ENCODE measurements around the gene WSCD2.

Gene WSCD2

DNA sequence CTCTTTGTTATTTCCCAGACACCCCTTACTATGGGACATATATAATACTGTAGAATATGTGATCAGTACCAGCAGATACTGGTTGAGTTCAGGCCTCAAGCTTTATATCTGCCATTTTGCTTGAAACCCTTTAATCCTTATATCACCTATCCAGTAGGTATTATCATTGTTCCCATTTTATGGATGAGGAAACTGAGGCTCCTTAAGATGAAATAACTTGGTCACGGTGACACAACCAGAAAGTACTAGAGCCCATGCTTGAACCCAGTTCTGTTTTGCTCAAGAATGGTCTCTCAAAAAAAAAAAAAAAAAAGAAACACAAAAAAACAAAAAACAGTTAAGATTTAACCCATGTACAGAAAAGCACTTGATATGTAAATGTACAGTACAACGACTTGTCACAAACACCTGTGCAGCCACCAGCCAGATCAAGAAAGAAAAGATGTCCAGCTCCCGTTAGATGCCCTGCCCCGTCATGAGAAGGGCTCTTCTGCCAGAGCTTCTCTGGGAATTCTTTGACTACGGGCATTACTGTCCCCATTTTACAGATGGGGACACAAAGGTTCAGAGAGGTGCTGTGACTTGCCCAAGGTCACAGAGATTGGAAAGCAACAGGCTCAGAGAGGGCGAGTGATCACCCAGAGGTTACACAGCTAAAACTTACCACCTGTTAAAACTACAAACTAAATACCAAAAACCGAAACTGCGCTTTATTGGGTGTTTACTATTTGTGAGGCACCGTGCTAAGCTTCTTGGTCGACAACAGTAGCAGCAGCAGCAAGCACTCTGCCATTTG, 669 bp upstream of the WSCD2 start:
- no peak for DNase-seq

DNA sequence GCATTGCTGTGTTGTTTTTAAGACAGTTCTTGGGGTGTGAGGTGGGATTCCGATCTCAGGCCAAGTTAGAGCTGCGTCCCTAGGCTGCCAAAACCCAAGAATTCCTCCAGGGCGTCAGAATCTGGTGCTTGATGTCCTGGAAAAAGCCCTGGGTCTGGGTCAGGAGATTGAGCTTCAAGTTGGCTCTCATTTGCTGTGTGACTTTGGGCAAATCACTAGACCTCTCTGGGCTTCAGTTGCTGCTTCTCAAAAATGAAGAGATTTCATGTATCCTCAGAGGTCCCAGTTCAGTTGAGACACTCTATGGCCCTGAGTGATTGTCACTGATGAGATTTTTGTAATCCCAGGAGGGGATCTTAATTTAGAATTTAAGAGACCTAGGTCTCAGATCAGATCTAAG, 1.9 kb downstream of the WSCD2 start:
- DNase-seq: no peak

DNA sequence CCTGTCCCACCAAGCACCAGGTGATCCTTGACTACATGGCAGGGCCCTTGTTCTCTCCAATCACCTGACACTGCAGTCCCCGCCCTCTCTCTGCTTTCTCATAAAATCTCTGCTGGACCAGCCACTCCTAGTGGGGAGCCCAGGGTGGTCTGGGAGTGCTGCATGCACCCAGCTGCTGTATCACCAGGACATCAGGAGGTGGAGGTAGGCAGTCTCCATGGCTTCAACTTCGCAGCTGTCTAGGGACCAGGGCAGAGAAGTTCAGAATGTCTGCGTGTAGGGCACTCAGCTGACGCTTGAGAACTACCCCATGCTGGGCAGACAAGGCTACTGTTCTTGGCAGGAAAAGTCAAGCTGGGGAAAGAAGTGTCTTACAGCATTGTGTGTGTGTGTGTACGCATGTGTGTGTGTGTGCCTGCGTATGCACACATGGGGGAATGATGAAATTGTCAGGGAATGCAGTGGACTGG, 2.6 kb downstream of the WSCD2 start:
- no peak for DNase-seq

DNA sequence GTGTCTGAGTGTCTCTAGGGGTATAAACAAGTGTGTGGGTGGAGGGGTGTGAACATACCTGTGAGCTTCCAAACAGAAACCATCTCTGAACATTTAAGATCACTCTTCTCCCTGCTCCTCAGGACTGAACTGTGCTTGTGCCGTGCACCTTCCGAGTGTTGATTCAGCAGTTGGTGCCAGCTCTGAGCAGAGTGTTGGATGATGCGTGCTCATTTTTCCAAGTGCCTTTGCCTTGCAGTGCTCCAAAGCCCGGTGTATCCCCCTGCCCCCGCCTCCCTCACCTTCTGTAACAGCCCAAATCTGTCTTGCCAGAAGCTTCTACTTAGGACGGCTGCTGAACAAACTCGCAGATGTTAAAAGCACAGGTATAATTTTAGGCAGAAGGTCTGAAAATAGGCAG, 4.4 kb downstream of the WSCD2 start:
- no peak for DNase-seq

DNA sequence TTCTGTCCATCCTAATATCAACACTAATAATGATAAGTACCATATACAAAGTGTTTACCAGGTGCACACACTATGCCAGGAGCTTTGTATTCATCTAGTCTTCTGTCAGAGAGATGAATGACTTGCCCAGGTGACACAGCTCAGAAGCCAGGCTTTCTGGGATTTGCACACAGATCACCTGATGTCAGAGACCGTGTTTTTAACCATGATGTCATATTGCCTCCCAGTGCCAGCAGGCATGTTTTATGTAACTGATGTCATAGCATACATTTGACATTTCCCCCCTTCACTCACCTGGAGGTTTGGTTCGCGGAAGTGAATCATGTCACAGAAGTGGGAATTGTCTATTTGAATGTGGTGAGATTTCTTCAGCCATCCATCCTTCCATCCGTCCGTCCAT, 5.7 kb downstream of the WSCD2 start:
- DNase-seq: no peak

DNA sequence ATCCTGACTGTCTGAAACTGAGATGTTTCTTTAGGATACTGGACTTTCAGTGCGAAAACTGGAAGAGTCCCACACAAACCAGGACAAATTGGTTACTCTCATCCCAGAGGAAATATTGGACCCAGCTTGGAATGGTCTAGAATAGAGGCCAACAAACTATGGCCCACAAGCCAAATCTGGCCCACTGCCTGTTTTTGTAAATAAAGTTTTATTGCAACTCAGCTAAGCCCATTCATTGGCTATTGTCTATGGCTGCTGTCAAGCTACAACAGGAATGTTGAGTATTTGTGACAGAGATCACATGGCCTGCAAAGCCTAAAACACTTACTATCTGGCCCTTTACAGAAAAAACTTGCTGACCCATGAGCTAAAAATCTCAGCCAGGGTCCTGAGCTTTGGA, 6.5 kb downstream of the WSCD2 start:
- DNase-seq: no peak

DNA sequence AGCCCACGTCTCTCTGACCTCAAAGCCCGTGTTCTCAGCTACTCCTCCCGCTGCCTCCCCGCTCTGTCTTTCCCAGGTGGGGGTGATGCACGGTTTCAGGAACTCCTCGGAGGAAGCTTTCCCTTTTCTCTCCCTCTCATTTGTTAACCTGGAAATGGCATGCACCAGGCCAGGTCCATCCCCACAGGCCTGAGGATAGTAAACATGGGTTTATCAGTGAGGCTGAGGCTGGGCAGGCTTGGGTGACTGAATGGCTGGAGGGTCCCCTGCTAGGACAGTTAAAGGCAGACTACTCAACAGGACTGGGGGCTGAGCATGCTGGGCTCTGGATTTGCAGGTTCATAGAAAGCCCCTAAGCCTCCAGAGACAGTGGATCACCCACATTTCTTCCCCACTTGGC, 7.6 kb downstream of the WSCD2 start:
- no peak for DNase-seq

DNA sequence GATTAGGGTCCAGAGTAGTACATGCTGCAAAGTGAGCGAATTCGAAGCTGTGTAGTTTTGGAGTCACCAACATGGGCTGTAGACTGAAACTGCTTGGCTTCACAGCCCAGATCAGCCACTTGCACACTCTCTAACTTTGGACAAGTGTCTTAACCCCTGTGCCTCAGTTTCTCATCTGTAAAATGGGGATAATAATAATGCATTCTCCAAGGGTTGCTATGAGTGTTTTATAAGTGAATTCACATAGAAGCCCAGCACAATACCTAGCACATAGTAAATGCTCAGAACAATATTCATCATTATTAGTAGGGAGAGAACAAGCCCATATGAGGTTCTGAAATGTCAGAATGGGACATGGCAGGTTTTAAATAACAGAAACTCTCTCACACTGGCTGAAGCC, 10.4 kb downstream of the WSCD2 start:
- no peak for DNase-seq

DNA sequence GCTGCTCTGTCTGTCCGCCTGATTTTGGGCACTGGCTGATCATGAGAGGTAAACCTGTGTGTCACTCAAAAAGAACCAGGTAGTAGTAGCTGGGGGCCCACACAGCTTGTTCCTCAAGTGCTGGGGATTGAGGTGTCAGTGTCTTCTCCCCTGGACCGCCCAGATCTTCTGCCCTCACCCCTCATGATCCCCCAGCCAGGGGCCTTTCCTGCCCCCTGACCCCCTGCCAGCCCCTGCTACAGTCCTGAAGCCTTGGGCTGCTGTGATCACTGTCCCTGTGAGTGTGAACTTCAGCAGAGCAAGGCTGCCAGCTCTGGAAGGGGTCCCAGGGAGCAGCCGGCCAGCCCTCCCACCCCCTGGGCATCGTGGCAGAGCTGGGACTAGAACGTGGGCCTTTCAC, 11.4 kb downstream of the WSCD2 start:
- DNase-seq: no peak

DNA sequence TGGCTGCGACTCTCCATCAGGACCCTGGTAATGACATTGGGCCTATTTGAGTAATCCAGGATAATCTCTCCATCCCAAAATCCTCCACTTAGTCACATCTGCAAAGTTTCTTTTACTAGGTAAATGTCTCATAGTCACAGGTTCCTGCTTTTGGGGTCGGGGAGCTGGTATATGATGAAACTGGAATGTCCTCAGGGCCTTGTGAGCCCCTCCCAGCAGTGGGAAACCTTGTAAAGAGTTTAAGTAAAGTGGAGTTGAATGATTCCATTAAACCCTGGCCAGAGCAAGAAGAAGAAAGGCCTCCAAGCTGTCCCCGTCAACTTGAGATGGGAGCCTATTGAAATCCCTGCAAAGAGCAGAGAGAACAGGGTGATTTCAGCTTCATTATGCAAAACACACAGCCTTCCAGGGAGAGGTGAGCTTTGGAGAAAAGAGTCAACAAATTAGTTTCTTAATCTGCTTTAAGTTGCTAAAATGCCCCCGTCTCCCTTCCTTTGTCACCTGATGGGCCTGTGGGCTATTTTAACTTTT, 12.6 kb downstream of the WSCD2 start:
- DNase-seq: no peak

DNA sequence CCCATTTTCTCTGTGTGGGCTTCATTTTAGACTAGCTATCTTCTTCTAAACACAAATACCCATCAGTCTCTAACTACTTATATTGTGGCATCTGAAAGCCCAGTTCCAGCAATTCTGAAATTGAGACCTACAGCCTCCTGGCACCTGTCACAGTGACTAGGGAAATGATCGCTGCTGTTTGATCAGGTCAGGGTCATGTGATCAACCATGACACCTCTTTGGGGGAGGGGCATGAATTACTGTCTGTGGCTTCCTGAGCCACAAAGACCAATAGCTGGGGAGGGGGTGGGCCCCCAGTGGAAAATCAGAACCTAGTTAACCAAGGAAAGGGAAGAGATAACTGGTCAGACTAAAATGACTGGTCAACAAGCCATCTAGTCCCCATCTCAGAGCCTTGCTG, 14.1 kb downstream of the WSCD2 start:
- DNase-seq: no peak

DNA sequence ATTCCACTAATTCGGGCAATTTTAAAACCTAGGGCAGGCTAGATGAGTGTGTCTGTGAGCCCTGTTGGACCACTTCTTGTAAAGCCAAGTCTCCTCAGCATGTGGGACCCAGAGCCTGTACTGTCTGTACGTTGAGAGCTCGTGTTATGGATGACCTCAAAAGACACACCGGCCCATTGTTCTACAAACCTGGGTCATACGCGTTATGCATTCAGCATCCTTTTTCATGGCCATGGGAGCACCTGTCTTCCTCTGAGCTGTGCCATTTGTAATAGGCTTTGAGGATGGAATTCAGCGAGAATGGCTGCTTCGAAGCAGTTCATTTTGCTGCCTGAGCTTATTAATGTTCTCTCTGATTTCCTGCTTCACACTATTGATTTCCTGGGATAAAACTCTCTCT, 15.0 kb downstream of the WSCD2 start:
- no peak for DNase-seq

DNA sequence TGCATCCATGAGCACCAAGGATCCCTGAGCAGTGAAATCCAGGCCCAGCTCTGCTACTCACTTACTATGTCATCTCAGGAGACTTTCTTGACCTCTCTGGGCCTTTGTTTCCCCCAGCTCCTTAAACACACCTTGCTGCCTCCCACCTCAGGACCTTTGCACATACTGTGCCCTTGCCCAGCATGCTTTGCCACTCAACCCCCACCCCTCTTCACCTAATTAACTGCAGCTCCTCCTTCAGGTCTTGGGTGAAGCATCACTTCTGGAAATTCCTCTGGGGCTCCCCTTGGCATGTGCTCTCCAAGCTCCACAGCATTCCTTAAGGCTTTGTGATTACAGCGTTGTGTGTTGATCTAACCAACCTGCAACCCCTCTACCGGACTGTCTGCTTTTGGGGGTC, 15.9 kb downstream of the WSCD2 start:
- no peak for DNase-seq

DNA sequence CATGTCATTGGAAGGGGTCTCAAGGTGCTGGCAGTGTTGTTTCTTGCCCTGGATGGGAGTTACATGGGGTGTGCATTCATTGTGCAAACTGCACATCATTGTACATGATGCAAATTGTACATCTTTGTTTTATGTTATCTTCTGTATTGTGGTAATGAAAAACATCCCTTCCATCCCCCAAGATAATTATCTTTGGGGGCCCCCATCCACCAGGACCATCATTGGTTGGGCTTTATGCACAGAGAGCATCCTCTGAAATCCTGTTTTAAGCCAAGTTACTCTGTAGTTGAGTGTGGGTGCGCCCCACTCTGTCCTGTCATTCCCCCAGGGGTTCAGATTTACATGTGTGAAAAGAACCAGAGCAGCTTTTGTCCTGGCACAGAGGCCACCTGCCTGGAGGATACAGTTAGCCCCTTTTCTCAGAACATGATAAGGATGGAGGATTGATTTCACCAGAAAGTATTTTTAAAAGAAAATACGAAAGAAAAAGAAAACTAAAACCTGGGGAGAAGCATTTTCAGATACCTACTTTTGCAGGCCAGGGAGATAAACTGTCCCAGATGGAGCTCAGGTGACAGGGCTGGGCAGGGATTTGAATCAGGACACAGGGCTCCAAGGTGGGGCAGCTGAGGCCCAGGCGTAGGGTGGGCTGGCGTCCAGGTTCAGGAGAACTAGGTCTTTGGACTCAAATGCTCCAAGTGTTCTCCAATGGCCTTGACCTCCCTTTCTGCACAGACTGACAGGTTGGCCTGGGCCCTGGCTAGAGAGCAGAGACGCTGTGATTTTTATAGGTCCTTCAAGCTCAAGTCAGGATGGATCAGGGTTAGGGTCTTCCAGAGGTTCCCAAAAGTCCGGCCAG, 17.2 kb downstream of the WSCD2 start:
- DNase-seq: no peak

DNA sequence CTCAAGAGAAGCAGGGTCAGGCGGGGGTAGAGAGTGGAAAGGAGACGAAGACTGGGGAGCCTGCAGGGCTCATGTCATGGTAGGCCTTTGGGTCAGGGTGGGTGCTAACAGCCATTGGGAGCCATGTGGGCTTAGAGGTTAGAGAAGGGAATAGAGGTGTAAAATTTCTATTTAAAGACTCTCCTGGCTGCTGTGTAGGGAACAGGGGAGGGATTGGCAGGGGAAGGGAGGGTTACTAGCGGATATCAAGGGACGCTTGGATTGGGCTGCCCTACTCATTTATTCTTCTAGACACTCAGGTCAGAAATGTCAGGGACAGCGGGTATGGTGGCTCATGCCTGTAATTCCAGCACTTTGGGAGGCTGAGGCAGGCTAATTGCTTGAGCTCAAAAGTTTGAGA, 18.2 kb downstream of the WSCD2 start:
- no peak for DNase-seq

DNA sequence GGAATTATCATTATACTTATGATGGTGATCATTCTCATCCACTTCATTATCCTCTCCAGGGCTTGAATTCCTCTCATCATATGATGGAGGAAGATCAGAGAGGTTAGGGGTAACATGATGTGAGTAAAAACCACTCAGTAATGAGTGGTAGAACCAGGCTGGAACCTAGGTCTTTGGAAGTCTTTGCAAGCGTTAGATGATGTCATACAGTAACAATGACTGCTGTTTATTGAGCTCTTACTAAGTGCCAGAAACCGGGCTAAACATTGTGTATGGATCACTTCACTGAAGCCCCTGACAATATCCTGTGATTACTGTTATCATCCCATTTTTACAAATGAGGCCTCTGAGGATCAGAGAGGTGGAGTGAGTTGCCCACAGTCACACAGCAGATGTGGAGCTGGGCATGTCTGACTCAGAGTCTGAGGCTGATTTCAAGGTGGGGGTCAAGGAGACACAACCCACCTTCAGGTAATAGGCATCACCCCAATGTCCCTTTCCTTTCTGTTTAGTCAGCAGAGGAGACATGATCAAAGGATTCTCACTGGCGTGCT, 19.5 kb downstream of the WSCD2 start:
- no peak for DNase-seq

DNA sequence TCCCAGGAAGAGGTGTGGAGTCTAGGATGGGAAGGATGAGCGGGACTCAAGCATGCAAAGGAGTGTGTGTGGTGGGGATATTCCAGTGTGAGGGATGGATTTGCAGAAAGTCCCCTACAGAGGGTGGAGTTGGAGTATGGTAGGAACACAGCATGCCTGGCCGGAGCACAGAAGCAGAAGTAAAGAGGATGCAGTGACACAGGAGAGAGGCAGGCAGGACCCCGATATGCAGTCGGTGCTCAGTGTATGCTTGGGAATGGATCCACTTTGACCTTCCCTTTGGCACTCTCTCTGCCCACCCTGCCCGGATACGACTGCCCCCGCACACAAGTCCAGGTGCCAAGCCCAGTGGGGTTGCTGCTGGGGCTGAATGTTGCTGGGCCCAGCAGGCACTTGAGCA, 21.3 kb downstream of the WSCD2 start:
- DNase-seq: no peak

DNA sequence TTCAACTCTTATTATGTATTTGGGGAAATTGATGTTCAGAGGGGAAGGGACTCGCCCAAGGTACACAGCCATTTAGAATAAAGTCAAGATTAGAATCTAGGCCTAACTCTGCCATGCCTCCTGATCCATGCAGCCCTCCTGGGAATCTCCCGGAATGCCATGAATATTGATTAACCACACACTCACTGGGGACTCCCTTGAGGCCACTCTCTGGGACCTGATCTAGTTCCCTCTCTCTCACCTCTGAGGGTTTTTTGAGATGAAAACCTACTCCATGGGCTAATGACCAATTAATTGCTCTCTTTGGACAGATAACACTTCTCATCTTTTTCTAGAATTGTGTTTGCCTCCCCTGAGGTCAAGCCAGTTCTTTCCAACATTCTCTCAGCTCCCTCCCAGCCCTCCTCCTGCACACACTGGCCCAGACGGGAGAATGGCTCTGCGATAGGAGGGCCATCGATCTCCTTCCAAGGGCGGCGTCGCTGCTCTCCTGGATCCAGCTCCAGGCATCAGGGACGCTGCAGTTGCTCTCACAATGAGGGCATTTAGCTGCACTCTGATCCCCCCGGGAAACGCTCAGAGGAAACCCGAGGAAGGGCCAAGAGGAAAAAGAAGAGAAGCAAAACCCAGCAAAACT, 22.6 kb downstream of the WSCD2 start:
- no peak for DNase-seq

DNA sequence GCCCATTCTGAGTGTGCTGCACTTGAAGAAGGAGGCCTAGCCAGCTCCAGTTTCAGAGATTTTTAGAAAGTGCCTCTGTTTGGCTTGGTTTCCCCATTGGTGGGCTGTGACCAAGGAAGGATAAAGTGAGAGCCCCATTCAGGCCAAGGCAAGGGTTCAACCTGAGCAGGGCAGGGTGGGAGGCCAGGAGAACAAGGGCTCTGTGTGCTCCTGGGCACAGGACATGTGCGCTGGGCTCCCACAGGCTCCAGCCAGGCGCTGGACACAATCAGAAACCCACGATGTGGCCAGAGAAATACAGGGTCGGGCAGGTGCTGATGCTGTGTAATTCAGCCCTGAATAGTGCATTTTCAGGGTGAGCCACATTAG, 23.1 kb downstream of the WSCD2 start:
- DNase-seq: no peak

DNA sequence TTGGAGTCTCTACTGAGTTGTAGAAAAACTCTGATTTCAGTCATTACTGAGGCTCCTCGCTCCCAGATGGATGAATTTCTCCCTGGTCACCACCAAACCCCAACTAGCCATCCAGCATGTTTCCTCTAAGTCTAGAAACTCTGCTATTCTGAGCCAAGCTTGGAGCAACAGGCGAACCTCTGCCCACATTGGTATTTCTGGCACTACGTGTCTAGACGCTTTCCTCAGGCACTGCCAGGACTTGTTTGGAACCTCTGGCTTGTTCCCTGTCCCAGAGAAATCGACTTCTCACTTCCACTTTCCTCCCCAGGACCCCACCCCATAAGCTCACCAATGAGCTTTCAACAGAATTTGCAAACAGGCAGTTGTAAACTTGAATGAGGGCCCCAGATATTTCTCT, 27.6 kb downstream of the WSCD2 start:
- no peak for DNase-seq

DNA sequence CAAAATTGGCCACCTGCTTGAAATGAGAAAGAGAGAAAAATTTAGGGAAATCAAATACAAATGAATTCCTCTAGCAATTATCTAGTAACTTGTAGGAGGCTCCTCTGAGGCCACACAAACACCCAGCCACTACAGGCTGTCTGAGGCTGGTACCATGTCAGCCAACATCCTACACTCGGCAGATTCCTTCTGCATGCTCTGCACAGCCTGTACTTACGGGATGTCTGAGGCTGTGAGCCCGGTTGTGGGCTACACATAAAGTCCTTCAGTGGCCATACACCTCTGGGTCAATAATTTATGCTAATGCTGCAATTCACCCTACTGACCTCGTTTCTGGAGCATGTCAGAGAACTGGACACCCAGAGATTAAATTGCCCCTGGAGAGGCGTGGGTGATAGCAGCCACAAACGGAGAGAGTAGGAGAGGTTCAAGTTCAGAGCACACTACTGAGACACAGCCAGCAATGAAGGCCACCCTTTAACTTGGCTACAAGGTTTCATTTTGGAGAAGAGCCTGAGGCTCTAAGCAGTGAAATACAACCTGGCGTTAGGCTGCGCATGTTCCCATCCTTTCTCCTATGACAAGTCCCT, 28.9 kb downstream of the WSCD2 start:
- no peak for DNase-seq

DNA sequence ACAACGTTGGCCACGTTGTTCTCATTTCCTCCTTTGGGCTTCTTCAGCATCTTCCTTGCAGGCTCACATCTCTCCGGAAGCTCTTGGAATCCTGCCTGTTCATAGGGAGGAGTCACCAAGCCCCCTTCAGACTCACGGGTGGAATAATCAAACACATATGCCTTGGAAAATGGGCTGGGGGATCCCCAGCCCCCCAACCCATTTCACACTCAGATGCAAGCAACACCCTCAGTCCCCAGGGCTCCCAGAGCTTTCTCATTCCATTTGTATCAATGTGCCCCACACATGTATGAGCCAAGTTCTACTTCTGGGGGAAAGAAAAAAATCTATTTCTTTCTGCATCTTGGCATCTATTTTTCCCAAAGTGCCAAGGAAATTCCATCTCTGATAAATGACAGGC, 33.1 kb downstream of the WSCD2 start:
- no peak for DNase-seq

DNA sequence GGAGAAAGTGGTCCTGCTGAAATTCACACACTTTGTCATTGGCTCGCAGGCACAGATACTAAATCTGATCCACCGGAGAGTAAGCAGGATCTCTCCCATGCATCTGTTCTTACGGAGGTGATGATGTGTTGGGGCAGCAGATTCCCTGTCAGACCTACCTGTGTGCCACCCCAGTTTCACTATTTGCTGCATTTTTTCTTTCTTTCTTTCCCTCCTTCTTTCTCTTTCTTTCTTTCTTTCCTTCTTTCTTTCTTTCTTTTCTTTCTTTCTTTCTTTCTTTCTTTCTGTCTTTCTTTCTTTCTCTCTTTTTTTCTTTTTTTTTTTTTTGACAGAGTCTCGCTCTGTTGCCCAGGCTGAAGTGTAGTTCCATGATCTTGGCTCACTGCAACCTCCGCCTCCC, 37.4 kb downstream of the WSCD2 start:
- DNase-seq: no peak

Data from activated naive CD4-positive, alpha-beta T cell (primary cell).